HG03565 (cell line): ENCODE data around the gene SEC31B.

Experiments used
- ATAC-seq: cut with Tn5 transposase; IDR thresholded peaks from one replicate; pipeline ENCODE4 v1.9.1; 2021; ENCODE audit warnings: mild to moderate bottlenecking, moderate library complexity; ENCODE audit not compliant: unreplicated experiment

Gene SEC31B

GRCh38 chr10:100448951-100449350, 70.7 kb downstream of the SEC31B start:
- no peak for ATAC-seq

DNA sequence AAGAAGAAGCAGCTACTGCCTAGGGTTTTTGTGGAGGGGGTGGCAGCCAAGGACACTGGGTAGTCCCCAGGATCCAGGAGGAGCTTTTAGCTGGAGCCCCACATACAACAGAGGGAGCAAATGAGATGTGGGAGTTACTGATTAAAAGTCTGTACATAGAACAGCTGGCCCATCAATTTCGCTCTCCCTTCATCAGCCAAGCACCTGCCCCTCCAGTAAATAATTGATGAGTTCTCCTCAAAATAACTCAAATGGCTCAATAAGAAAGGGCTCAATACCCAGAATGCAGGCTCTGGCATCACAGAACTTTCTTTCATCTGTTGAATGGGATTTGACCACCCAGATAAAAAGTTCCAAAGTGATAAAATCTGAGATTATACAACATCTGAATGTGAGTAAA, 72.0 kb downstream of the SEC31B start:
- no peak for ATAC-seq

GRCh38 chr10:100446130-100446761, 73.4 kb downstream of the SEC31B start:
- no peak for ATAC-seq

DNA sequence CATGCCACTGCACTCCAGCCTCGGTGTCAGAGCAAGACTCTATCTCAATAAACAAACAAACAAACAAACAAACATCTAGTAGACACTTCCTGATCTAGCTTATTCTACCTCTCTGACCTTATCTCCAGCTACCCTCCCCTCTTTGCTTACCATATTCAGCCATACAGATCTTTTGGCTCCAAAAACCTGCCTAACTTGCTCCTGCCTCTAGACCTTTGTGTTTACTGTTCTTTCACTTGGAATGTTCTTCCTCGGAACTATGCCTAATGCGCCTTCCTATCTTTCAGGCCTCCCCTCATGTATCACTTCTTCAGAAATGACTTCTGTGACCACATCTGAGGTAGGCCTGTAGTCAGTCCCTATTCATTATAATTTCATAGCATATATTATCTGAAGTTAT, 77.1 kb downstream of the SEC31B start:
- no peak for ATAC-seq

GRCh38 chr10:100438674-100439315, 80.9 kb downstream of the SEC31B start:
- ATAC-seq, result no peak
